Fibroblast of lung (primary cell): Measurements from ENCODE around the gene DNALI1.

Experiments
- EZH2 ChIP-seq: IDR thresholded peaks from 2 replicates; pipeline ENCODE4 v1.5.1; 2012; ENCODE audit warnings: low read length, control low read depth, mild to moderate bottlenecking; ENCODE audit errors: missing control alignments
- TF ChIP-seq, protein P1 (sequence below), 2 donors: IDR thresholded peaks in 1 of 2; conservative IDR thresholded peaks in 1 of 2; 1 replicate in 1 of 2; 2 replicates in 1 of 2; pipeline ENCODE4 v1.5.1; 2011 to 2012; ENCODE audit warnings: low read length in 2 of 2, control low read depth in 1 of 2, inconsistent platforms in 1 of 2, low read depth in 1 of 2, mild to moderate bottlenecking in 1 of 2

- TF ChIP-seq, protein P1, sequence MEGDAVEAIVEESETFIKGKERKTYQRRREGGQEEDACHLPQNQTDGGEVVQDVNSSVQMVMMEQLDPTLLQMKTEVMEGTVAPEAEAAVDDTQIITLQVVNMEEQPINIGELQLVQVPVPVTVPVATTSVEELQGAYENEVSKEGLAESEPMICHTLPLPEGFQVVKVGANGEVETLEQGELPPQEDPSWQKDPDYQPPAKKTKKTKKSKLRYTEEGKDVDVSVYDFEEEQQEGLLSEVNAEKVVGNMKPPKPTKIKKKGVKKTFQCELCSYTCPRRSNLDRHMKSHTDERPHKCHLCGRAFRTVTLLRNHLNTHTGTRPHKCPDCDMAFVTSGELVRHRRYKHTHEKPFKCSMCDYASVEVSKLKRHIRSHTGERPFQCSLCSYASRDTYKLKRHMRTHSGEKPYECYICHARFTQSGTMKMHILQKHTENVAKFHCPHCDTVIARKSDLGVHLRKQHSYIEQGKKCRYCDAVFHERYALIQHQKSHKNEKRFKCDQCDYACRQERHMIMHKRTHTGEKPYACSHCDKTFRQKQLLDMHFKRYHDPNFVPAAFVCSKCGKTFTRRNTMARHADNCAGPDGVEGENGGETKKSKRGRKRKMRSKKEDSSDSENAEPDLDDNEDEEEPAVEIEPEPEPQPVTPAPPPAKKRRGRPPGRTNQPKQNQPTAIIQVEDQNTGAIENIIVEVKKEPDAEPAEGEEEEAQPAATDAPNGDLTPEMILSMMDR (conservative IDR thresholded peaks at IDR 0.05 in 1 of 2, IDR thresholded peaks at IDR 0.05 in 1 of 2; ENCODE audit: low read depth in 1 of 2, low read length in 2 of 2) = no peak
- no peak for TF ChIP-seq EZH2
Measured at GRCh38 chr1:37616330-37616729, 59.6 kb downstream of the DNALI1 start.
